ENCODE data around the gene HLF. TPM values are rescaled to one million over a fixed set of nuclear protein-coding genes. Genes with fewer than 3 reads are reported as not detected.

Gene HLF
- total RNA-seq, 1 experiment from 2014 or later, result not detected

GRCh38 chr17:55229276-55229675 is 35.5 kb upstream of the HLF start:
- CTCF ChIA-PET, result no interaction called here

DNA sequence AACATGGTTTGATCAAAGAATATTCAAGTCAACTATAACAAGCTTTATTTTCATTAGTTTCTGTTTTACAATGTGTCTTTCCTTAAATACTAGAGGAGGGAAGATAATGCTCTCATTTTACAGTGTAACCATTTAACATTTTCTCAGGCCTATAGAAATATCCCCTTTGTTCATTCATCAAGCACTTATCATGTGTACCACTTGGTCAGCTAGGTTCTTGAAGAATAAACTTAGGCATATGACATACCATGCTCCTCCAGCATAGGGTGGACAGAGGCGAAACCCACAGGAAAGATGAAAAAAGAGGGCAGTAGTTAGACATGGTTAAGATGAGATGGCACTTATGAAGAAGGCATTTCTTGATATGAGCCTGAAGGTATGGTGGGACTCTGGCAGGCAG is 34.0 kb upstream of the HLF start:
- ChIA-PET CTCF (no interaction called here), POLR2A (ENCODE audit: unreplicated experiment) (no interaction called here)
- Histone ChIP-seq H3K4me3 (no peak overlapping the region), H2AFZ (no peak overlapping the region), H3K36me3 (ENCODE audit: low read depth) (no peaks in the 10 kb centered on the region), H3K27ac (no peak overlapping the region), H4K20me1 (ENCODE audit: insufficient read depth) (no peaks in the 10 kb centered on the region), H3K79me2 (ENCODE audit: low read depth) (no peaks in the 10 kb centered on the region), H3K4me2 (no peak overlapping the region), H3K4me1 (replicated peaks; ENCODE audit: insufficient read depth) (no peaks in the 10 kb centered on the region), H3K9me3 (ENCODE audit: insufficient read depth, low read depth) (no peaks in the 10 kb centered on the region), H3K9me2 (ENCODE audit: insufficient read depth) (no peaks in the 10 kb centered on the region), H3K27me3 (ENCODE audit: insufficient read depth, low read depth) (peaks cover 20% of the 10 kb centered on the region; the same call in 1 of the 2 replicates), H3F3A (ENCODE audit: insufficient read depth, low read depth) (no peaks in the 10 kb centered on the region)
- DNase-seq, result no peak
- no TSS peak for BruUV-seq (replicated peaks)
- no peak for TF ChIP-seq CTCF (conservative IDR thresholded peaks at IDR 0.05)
- no peak for TF ChIP-seq EZH2 (IDR thresholded peaks at IDR 0.05; ENCODE audit: low read depth)
- intact Hi-C loops (cut with micrococcal nuclease; ENCODE audit: unreplicated experiment), result no loop called here

More at GRCh38 chr17:55229276-55229675, 35.5 kb upstream of the HLF start:
- Histone ChIP-seq H3K4me2 (no peak overlapping the region), H3K4me3 (no peak overlapping the region), H3K4me1 (replicated peaks; ENCODE audit: insufficient read depth) (no peaks in the 10 kb centered on the region), H3K36me3 (ENCODE audit: low read depth) (no peaks in the 10 kb centered on the region), H3K9me2 (ENCODE audit: insufficient read depth) (no peaks in the 10 kb centered on the region), H3K9me3 (ENCODE audit: insufficient read depth, low read depth) (no peaks in the 10 kb centered on the region), H2AFZ (no peak overlapping the region), H3F3A (ENCODE audit: insufficient read depth, low read depth) (no peaks in the 10 kb centered on the region), H4K20me1 (ENCODE audit: insufficient read depth) (no peaks in the 10 kb centered on the region), H3K27me3 (ENCODE audit: insufficient read depth, low read depth) (peaks cover 35% of the 10 kb centered on the region), H3K79me2 (ENCODE audit: low read depth) (no peaks in the 10 kb centered on the region), H3K27ac (no peak overlapping the region)
- intact Hi-C loops (cut with micrococcal nuclease; ENCODE audit: unreplicated experiment), result no loop called here
- POLR2A ChIA-PET (ENCODE audit: unreplicated experiment), result no interaction called here
- BruUV-seq (replicated peaks), result no TSS peak
- DNase-seq, result no peak
- TF ChIP-seq EZH2 (IDR thresholded peaks at IDR 0.05; ENCODE audit: low read depth) (no peak), CTCF (conservative IDR thresholded peaks at IDR 0.05) (no peak)

DNA sequence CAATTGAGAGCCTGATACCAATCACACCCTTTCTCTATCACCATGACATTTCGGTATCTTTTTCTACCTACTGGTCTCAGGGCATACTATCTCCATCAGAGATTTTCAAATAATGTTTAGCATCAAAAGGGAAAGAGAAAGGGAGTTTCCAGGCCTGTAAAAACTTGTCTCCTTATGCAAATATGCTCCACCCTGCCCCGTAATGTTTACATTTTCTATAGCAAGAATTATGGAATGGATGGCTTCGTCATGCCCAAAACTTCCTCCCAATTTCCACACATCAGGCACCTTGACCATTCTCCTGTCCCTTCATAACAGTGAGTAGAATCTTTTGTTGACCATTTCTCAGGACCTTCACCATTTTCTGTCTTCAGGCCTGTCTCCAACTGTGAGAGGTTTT is 30.9 kb upstream of the HLF start:
- ChIA-PET POLR2A (ENCODE audit: unreplicated experiment) (no interaction called here), CTCF (no interaction called here)
- no peak overlapping the region for H3K4me3 ChIP-seq
- intact Hi-C loops (cut with micrococcal nuclease; ENCODE audit: unreplicated experiment), result no loop called here
- peaks cover 8% of the 10 kb centered on the region; the same call in 1 of the 2 replicates for H3K27me3 ChIP-seq (ENCODE audit: insufficient read depth, low read depth)
- no peaks in the 10 kb centered on the region for H3K36me3 ChIP-seq (ENCODE audit: low read depth)
- H3K9me2 ChIP-seq (ENCODE audit: insufficient read depth), result no peaks in the 10 kb centered on the region
- no peaks in the 10 kb centered on the region for H3K79me2 ChIP-seq (ENCODE audit: low read depth)
- peaks cover 6% of the 10 kb centered on the region; the same call in 1 of the 2 replicates for H3F3A ChIP-seq (ENCODE audit: insufficient read depth, low read depth)
- no peak for TF ChIP-seq EZH2 (IDR thresholded peaks at IDR 0.05; ENCODE audit: low read depth)
- no peak for TF ChIP-seq CTCF (conservative IDR thresholded peaks at IDR 0.05)
- H3K4me2 ChIP-seq, result no peak overlapping the region
- no TSS peak for BruUV-seq (replicated peaks)
- H3K4me1 ChIP-seq (replicated peaks; ENCODE audit: insufficient read depth), result peaks cover 2% of the 10 kb centered on the region
- H4K20me1 ChIP-seq (ENCODE audit: insufficient read depth), result no peaks in the 10 kb centered on the region
- no peak overlapping the region for H2AFZ ChIP-seq
- no peak for DNase-seq
- H3K27ac ChIP-seq, result no peak overlapping the region
- no peaks in the 10 kb centered on the region for H3K9me3 ChIP-seq (ENCODE audit: insufficient read depth, low read depth)

Measured in PC-9 (cell line).